CD1c-positive myeloid dendritic cell (primary cell): ENCODE data around the gene UACA.

Source experiments
- DNase-seq: peaks from one replicate; pipeline ENCODE4 v3.0.0-alpha.2; 2016; ENCODE audit errors: extremely low spot score

Gene UACA

DNA sequence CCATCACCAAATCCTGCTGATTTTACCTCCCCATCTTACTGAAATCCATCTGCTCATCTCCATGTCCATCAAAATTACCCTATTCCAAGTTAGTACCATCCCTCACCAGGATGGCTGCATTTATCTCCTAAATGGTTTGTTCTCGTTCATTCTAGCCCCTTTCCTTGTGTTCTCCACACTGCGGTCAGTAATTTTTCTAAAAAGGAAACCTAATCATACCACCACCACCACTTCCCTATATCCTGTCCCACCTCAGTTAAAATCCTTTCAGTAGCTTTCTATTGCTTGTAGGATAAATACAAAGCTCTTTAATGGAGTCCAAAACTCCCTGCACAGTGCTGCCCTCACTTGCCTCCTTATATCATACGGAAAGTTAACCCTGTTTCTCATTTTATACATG is 51.1 kb downstream of the UACA start:
- no peak for DNase-seq

DNA sequence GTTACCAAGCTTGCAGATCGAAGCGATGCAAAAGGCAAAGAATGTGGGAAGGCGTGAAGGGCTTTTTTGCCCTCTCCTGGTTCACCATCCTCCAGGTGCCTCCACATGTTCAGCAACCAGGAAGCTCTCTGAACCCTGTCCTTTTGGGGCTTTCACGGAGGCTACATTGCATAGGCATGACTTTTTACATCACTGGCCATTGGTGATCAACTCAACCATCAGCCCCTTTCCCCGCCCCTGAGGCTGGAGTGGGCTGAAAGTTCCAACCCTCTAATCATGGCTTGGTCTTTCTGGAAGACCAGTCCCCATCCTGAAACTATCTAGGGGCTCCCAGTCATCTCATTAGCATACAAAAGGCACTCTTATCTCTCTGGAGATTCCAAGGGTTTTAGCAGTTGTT is 52.6 kb downstream of the UACA start:
- no peak for DNase-seq

DNA sequence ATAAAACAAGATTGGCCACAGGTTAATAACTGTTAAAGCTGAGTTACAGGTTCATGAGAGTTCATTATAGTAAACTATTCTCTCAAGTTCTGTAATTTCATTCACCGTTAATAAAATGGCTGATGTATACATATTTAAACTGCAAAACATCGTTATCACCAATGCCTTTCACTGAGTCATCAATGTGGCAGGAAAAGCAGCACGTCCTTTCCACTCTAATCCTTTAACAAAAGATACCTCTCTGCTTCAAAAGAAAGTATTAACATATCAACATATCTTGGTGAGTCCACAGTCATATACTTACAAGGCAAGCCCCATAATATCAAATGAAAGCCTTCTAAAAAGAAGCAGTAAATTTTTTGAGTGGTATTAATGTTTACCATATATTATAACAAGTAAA is 54.5 kb downstream of the UACA start:
- no peak for DNase-seq

DNA sequence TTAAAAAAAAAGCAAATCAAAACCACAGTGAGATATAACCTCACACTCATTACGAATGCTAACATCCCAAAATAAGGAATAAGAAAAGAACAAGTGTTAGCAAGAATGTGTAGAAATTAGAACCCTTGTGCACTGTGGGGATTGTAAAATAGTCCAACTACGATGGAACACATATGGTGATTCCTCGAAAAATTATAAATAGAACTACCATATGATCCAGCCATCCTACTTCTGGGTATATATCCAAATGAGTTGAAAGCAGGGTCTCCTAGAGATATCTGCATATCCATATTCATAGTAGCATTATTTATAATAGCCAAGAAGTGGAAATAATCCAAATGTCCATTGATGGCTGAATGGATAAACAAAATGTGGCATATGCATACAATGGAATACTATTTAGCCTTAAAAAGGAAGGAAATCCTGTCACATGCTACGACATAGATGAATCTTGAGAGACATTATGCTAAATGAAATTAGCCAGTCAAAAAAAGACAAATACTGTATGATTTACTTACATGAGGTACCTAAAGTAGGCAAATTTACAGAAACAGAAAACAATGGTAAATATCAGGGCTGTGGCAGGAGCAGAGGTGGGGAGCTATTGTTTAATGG is 55.6 kb downstream of the UACA start:
- no peak for DNase-seq

DNA sequence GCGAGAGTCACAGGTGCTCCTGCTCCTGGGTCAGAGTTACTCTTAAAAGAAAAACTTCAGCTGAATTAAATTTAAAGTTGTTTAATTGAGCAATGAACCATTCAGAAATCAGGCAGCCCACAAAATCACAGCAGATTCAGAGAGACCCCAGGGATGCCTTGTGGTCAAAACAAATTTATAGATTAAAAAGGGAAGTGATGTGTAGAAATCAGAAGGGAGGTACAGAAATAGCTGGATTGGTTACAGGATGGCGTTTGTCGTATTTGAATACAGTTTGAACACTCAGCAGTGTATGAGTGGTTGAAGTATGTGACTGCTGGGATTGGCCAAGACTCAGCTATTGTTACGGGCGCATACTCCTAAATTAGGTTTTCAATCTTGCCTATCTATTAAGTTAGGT is 58.6 kb downstream of the UACA start:
- no peak for DNase-seq

DNA sequence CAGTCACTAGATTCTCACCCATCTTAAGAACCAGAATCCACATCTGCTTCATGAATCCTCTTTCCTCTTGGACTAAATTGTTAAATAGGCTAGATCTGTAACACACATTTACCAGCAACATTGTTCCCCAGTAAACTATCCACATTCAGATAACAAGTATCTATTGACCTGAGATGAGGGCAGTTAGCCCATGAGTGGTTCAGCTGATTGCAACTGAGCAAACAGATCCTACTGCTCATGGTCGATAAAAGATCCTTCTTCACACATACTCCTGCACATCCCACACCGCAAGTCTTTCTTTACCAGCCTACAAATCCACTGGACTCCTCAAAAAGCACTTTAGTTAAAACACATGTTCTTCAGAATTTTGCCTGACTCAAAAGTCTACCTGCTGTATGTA is 59.2 kb downstream of the UACA start:
- DNase-seq: no peak

DNA sequence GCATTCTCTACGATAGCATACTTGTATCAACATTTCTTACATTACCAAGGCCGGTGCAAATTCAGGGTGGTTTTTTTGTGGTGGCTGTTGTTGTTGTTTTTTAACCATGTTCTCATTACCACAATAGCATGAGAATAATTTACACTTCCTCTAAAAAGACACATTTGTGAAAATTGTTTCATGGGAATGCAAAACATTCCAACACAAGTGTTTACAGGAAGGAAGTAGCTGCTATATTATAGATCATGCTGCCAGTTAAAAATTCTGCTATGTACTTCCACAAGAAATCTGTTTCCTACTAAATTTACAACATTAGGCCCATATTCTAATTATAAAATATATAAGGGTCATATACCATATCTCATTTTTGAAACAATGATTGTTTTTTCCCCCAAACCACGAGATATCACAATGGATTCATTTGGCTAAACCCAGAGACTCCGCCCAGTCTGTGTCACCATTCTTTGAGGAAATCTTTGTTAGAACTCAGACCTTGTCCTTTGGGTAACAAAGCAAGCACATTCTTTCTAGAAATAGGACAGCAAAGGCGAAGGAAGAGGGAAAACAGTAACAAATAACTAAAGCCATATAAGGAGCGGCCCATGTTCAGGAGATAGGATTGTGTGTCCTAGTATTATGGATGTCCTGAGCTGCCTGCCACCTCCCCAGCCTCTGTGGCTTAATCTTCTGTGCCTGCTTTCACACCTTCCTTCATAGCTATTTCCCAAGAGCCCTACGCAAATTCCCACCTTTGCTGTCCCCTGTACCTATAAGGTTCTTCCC is 60.1 kb downstream of the UACA start:
- DNase-seq: no peak

DNA sequence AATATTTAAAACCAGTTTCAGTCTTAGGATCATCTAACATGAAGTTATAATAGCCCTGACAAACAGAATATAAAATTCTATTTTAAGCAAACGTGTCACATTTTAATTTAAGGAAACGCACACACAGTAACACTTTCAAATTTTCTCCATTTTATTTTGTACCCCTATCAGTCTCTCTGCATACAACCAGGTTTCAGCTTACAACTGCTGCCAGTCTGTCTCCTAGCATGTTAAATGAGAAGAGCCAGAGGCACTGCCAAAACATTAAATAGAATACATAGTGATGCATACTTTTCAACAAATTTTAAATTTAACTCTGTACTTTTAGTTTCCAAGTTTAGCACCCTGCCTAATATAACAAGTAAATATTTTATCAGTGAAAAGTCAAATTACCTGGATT is 60.8 kb downstream of the UACA start:
- DNase-seq: no peak

DNA sequence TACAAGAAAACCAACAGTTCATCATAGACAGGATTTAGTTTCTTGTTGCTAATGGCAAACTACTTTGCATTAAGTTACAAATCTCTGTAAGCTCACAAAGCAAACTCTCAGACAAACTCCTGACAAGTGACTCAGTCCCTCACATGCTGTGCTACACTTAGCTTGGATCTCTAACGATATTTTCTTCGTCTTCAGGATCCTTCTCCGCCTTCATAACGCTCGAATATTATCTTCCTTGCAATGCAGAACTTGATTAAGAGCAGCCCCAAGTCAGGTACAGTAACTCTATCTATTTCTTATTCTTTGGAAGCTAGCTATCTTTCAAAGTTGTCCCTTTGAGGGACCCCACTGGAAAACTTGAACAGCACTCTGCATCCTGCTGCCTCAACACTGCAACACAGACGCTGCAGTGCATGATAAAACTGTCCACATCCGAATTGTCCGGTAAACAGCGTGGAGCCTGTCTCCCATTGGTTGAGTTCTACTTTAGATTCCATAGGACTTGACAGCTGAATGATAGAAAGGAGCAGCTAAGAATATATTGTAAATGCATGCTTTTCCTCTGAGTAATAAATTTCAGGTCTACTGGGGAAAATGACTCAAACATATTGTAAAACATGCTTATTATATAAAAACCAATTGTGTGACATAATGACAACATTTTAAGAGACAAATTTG is 61.3 kb downstream of the UACA start:
- DNase-seq: no peak

DNA sequence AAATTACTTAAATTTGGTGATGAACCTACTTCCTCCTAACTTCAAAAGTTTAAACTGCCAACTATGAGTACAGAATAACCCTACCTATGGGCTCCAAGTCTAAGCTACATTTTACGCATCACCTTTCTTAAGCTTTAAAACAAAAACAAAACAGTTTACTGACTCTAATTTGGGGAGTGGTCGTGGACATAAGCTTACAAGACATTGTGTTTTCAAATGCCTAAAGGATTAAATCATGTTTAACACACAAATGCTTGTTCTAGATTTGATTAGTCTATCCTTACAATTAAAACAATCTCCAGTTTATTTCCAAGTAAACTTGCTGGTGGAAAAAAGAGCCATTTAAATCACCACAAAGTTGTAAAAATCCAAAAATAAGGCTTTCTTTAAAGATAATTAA is 62.2 kb downstream of the UACA start:
- DNase-seq: no peak

DNA sequence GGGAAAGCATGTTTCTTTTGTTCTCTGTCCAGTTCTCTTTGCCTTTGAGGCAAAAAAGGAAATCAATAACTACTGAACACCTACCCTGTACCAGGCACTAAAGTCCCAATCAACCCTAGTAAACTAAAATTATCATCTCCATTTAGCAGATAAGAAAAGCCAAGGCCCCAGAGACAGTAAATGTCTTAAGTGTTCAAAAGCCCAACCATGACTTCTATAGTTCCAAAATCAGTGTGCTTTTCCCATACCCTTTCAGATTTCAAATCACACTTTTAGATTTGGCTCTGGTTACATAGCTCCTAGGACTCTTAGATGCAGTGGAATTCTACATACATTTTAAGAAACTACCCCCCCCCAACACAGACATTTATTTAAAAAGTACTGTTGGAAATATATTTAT is 63.5 kb downstream of the UACA start:
- no peak for DNase-seq

DNA sequence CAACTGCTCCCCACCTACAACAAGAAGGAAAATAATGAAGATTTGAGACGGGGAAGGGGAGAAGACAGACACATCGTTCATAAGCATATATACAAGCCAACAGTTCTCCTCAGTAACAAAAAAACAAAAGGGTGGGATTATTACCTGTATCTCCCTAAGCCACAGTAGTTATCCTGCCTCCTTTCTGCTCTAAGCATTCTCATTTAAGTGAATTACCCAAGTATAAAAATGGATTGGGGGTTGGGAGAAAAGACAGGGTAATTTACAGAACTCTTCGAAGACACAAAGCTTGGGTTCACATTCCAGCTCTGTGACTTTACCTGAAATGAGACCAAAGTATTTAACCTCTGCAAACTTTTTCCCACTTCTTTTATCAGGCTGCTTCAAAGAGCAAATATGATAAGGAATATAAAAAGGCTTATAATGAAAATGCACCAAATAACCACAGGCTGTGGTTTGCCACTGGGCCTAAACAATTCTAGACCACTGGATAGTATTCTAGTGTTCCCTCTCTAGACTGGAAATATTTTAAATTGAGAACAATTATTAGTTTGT is 64.4 kb downstream of the UACA start:
- DNase-seq: no peak

DNA sequence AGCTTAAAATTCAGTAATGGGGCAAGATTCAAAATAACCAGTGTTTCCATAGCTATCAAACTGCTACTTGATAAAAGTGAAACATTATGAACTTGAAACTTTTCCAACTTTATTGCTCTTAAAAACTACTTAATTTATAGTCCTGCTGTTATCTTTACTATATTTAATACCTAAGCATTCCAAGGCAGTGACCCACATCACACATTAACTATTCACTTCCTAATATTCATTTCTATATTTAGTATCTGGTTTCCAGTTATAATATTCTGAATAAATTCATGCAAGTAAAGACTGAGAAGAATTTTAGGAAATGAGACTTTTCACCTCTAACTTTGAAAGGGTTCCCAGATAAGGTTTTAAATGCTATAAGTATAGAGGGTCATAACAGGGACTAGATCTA is 64.9 kb downstream of the UACA start:
- no peak for DNase-seq

DNA sequence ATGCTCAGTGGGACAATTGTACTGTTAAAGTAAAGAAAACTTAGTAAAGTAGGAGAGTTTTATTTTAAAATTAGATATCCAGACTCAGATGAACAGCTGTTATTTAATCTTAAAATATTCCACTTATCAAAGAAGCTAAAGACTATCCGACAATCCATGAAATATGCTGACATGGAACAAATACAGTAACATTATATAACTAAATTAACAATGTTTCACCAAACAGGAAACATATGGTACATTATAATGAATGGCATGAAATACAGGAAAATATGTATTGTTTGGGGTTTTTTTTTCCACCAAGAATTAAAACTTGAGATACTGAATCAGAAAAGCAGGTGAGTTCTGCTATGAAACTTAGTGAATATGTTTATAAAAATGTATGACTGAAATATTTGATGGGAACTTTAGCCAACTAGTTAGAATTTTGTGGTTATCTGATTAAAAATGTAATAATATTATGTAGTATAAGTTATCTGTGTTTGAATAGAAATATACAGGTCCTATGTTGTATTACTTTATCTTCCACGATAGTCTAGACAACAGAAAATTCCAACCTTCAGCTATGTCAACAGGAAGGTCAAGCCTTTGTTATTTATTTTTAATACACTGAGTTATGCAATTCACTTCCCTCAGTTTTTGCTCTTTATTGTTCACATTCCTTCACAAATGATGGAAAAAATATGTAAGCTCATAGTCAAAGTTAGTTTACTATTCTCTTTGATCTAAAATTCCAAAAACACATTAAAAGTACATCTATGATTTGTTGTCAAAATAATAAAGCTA is 72.7 kb downstream of the UACA start:
- DNase-seq: no peak

DNA sequence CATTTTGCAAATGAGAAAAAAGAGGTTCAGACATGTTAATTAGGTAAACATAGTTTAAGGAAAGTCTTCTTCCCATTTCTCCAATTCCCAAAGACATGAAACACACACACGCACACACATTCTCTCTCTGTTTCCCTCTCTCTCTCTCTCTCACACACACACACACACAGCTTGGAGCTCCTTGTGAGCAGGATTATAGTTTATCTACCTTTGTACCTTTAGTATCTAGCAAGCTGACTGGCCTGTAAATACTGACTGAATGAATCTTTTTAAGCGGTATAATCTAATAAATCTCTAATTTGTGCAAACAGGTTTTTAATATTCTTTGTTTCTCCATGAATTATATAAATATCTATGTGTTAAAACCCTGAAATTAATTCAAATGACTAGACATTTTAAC is 73.3 kb downstream of the UACA start:
- DNase-seq: no peak

DNA sequence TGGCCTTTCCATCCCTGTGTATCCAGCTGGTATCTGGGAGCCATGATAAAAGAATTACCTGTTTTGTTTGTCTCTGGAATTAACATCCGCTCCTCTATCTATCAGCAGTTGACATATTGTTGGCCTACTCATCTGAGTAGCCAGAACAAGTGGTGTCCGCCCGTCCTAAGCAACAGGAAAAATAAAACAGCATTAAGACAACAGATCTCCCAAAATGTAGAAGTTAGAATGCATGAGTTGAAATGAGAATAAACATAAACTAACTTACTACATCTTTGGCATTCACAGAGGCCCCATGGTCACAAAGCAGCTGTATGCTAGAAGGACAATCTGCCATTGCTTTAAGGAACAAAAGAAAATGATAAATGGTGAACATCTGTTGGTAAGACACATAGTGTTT is 75.9 kb downstream of the UACA start:
- no peak for DNase-seq

DNA sequence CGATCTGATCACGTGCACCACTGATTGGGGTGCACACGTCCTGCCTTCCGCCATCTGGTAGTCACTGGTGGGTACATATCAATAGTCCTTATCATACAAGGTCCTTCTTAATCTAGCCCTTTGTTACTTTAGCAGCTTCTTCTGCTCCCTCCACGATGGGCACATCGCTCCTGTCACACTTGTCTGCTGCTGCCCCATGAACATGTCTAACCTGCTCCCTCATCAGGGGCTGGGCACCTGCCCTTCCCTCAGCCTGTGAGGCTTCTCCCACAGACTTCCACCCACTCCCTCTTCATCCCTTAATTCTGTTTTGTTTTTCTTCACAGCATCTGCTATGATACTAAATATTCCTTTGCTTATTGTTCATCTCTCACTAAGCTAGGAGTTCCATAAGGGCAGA is 82.5 kb downstream of the UACA start:
- no peak for DNase-seq

DNA sequence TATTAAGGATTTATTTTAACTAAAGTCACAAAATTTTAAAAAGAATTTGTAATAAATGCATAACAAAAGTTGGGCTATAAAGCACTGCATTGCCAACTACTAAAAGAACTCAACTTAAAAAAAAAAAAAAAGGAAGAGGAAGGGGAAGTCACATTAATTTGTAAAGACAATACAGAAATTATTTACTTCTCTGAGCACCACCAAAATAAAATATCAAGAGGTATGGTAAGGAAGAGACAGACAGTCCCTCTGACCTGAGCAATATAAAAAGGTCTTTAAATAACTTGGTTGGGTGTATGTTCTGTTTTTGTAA is 83.5 kb downstream of the UACA start:
- DNase-seq: no peak

DNA sequence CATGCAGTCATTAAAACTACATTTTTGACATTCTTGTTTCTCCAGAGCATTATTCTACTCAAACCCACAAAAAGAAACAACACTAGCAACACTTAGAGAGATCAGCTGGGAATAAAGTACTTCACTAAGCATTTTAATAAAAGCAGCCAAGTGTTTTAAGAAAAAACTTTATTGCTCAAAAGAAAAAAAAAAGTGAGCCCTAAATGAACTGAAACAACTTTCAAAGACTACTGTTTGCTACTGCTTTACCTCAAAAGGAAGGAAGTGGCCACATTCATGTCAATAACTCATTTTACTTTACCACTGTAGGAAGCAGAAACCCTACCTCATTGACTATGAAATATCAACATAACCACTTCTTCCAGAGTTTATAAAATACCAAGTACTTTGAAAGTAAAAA is 91.3 kb downstream of the UACA start:
- DNase-seq: peak; percentile 10

DNA sequence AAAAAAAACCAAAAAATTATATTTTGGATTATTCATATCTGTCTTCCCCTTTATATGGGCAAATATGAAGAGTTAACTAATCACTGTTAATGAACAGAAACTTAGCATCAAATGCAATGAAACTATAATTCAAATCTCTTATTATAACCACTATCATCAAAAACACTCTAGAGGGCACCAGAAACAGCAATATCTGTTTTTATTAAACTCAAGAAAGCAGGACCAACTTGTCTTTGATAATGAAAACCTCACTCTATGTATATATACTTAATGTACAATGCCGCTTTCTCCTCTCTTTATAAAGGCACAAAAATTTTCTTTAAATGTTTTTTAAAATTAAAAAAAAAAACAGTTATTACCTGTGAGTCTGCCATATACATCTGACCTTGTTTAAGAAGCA is 92.7 kb downstream of the UACA start:
- no peak for DNase-seq

DNA sequence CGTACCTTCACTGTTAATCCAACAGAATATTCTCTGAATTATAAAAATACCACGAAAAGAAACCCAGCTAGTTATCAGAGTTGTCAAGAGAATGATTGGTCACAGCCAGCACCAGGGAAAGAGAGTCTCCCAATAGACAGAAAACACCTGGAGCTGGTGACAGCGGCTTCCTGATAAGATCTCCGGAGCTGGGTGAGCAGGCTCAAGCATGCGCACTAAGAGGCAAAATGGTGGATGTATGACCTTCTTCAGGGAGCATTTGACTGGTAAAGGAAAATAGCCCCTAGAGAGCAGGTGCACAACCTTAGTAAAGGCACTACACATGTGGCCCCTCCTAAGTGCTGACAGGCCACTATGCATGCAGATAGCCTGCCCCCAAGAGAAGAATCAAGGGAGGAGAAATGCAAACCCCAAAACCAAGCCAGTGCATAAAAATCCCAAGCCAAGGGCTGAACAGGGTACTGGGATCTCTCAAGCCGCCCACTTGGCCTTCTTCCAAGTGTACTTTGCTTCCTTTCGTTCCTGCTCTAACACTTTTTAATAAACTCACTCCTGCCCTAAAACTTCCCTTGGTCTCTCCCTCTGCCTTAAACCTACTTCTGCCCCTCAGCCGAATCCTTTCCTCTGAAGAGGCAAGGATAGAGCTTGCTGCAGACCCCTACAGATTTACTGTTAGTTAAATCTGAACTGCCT is 93.2 kb downstream of the UACA start:
- no peak for DNase-seq
